HFFc6 (cell line): Measurements from ENCODE around the gene SPRN. TPM values are rescaled to one million over a fixed set of nuclear protein-coding genes. Genes with fewer than 3 reads are reported as not detected.

Experiments
- DNase-seq: peaks from one replicate; pipeline ENCODE4 v3.0.0-alpha.2; 2018
- H3K27ac Mint-ChIP-seq: 2 replicates; pipeline ENCODE4 v1.8.0; 2020; ENCODE audit warnings: mild to moderate bottlenecking, mixed read lengths
- H3K27me3 Mint-ChIP-seq: 2 replicates; pipeline ENCODE4 v1.8.0; 2021; ENCODE audit warnings: mild to moderate bottlenecking, moderate library complexity, mixed read lengths; ENCODE audit not compliant: insufficient read depth
- H3K36me3 Mint-ChIP-seq: 2 replicates; pipeline ENCODE4 v1.8.0; 2021; ENCODE audit warnings: low read depth, mixed read lengths
- H3K4me1 Mint-ChIP-seq: 2 replicates; pipeline ENCODE4 v1.8.0; 2020; ENCODE audit warnings: low read depth, mixed read lengths
- H3K4me3 Mint-ChIP-seq: 2 replicates; pipeline ENCODE4 v1.8.0; 2020; ENCODE audit warnings: mild to moderate bottlenecking, moderate library complexity, mixed read lengths
- H3K9me3 Mint-ChIP-seq: 2 replicates; pipeline ENCODE4 v1.8.0; 2020; ENCODE audit warnings: mild to moderate bottlenecking, mixed read lengths
- total RNA-seq, 6 experiments: library from RNA; stranded (reverse); fragmentation: NEBNext Ultra II Directional; extraction: Animal tissue kit (Norgen Biotek cat#: 25700); gene quantifications; 2 replicates in 1 of 6; 3 replicates in 5 of 6; pipeline ENCODE4 v1.2.3, GENCODE V29; 2021
- TF ChIP-seq, protein P1 (sequence below): fragments of 200-600 bp; sonication (generic); IDR thresholded peaks from 2 replicates; pipeline ENCODE4 v1.5.0; 2021; ENCODE audit warnings: antibody characterized with exemption, mild to moderate bottlenecking

The SPRN gene
- total RNA-seq, 6 experiments from 2014 or later: 0.31 to 2.9 (median 0.40) TPM

DNA sequence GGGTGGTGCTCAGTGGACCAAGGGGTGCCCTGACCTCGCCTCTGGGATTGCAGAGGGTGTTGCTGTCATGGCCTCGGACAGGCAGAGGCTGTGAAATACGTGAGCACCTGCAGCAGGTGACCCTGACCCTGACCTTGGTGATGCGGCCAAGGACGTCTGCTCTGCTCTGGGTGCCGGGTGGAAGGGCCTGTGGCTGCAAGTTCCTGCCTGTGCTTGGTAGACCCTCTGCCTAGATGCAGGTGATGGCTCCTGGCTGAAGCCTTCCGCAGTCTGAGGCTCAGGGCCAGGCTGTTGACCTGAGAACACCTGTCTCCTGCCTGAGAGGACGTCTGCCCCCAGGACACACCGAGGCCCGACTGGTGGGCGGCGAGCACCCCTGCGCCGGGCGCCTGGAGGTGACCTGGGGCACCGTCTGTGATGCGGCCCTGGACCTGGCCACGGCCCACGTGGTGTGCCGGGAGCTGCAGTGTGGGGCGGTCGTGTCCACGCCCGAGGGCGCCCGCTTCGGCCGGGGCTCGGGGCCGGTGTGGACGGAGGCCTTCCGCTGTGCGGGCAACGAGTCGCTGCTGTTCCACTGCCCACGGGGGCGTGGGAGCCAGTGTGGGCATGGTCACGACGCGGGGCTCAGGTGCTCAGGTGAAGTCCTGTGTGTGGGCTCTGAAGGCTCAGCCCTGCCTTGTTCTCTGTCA is 33.7 kb upstream of the SPRN start:
- H3K36me3 Mint-ChIP-seq: peaks cover 14% of the 10 kb centered on the region
- H3K4me1 Mint-ChIP-seq: no peaks in the 10 kb centered on the region
- H3K27ac Mint-ChIP-seq: no peak overlapping the region
- no peak for DNase-seq
- H3K9me3 Mint-ChIP-seq: no peaks in the 10 kb centered on the region; the same call in 1 of the 2 replicates
- TF ChIP-seq, protein P1, sequence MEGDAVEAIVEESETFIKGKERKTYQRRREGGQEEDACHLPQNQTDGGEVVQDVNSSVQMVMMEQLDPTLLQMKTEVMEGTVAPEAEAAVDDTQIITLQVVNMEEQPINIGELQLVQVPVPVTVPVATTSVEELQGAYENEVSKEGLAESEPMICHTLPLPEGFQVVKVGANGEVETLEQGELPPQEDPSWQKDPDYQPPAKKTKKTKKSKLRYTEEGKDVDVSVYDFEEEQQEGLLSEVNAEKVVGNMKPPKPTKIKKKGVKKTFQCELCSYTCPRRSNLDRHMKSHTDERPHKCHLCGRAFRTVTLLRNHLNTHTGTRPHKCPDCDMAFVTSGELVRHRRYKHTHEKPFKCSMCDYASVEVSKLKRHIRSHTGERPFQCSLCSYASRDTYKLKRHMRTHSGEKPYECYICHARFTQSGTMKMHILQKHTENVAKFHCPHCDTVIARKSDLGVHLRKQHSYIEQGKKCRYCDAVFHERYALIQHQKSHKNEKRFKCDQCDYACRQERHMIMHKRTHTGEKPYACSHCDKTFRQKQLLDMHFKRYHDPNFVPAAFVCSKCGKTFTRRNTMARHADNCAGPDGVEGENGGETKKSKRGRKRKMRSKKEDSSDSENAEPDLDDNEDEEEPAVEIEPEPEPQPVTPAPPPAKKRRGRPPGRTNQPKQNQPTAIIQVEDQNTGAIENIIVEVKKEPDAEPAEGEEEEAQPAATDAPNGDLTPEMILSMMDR: no peak
- no peak overlapping the region for H3K4me3 Mint-ChIP-seq
- peaks cover 2% of the 10 kb centered on the region; the same call in 1 of the 2 replicates for H3K27me3 Mint-ChIP-seq

DNA sequence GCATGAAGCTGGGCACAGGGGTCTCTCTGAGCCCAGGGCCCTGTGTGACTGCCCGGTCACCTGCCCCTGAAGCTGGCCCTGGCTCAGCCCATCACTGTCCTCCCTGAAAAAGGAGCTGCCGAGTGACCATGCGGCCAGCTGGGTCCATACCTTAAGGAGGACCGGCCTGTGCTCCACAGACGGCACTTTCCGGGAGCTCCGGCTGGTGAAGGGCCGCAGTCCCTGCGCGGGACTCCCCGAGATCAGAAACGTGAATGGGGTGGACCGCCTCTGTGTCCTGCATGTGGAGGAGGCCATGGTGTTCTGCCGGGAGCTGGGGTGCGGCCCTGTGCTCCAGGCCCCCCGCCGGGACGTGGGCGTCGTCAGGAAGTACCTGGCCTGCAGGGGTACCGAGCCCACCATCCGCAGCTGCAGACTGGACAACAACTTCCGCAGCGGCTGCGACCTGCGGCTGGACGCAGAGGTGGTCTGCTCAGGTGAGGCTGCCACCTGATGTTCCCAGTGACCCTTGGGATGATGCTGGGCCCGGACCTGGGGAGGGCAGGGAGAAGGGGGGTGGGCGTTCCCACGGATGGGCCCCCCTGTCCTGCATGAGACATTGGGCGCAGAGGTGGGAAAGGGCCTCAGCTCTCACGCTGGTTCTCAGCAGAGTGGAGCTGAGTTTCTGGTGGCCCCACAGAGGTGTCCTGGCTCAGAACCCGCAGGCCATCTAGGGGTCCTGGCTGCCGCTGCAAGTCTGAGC is 32.8 kb upstream of the SPRN start:
- Mint-ChIP-seq H3K27ac (no peak overlapping the region), H3K4me1 (no peaks in the 10 kb centered on the region), H3K36me3 (peaks cover 16% of the 10 kb centered on the region), H3K4me3 (no peak overlapping the region), H3K9me3 (no peaks in the 10 kb centered on the region; the same call in 1 of the 2 replicates), H3K27me3 (peaks cover 2% of the 10 kb centered on the region; the same call in 1 of the 2 replicates)
- TF ChIP-seq, protein P1: no peak
- DNase-seq: no peak

DNA sequence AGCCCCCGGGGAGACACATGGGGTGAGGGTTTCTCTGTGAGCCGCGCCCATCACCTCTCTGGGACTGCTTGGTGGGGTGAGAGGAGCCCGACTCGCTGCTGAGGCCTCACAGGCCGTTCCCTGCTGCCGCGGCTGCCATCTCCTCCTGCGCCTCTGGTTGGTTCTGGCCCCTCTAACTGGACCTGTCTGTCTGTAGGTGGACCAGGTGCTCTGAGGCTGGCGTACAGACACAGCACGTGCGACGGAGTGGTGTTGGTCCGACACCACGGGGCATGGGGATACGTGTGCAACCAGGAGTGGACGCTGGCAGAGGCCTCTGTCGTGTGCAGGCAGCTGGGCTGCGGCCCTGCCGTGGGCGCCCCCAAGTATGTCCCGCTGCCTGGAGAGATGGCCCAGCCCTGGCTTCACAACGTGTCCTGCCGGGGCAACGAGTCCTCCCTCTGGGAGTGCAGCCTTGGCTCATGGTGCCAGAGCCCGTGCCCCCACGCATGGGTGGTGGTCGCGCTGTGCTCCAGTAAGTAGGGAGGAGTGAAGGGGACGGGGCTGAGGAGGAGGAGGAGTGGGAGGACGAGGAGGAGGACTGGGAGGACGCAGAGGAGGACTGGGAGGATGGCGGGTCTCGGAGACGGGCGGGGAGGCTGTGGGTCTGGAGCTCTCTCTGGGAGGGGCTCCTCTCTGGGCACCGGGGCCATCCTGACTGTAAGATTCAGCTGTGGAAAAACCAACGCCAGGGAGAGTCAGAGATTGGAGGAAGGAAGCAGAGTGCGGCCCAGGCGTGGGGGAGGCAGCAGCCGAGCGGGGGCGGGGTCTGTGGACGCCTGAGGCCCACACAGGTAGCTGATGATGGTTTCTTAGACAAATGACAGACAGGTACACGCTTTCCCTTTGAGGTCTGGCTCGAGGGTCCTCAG is 31.9 kb upstream of the SPRN start:
- no peak for DNase-seq
- Mint-ChIP-seq H3K27ac (no peak overlapping the region), H3K36me3 (peaks cover 12% of the 10 kb centered on the region), H3K27me3 (peaks cover 2% of the 10 kb centered on the region; the same call in 1 of the 2 replicates), H3K9me3 (no peaks in the 10 kb centered on the region; the same call in 1 of the 2 replicates), H3K4me3 (no peak overlapping the region), H3K4me1 (no peaks in the 10 kb centered on the region)
- TF ChIP-seq, protein P1: no peak

DNA sequence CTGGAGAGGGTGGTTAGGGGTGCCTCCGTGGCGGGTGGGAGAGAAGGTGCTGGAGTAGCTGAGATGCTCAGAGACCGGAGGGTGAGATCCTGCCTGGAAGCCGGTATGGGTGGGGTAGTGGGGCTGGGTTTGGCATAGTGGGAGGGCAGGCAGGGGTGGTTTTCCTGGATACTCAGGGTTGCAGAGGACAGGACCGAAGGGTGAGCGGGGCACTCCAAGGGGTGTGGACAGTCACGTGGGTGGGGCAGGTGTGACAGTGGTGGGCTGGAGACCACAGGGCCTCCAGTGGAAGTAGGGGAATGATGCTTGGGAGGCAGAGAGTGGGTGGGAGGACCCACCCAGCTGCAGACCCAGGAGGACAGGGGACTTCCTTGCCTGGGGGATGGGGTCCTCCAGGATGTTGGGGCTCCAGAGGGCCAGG is 31.2 kb upstream of the SPRN start:
- H3K4me3 Mint-ChIP-seq: no peak overlapping the region
- H3K4me1 Mint-ChIP-seq: no peaks in the 10 kb centered on the region
- DNase-seq: no peak
- no peaks in the 10 kb centered on the region; the same call in 1 of the 2 replicates for H3K9me3 Mint-ChIP-seq
- peaks cover 10% of the 10 kb centered on the region for H3K36me3 Mint-ChIP-seq
- no peak overlapping the region for H3K27ac Mint-ChIP-seq
- TF ChIP-seq, protein P1: no peak
- H3K27me3 Mint-ChIP-seq: peaks cover 2% of the 10 kb centered on the region; the same call in 1 of the 2 replicates

DNA sequence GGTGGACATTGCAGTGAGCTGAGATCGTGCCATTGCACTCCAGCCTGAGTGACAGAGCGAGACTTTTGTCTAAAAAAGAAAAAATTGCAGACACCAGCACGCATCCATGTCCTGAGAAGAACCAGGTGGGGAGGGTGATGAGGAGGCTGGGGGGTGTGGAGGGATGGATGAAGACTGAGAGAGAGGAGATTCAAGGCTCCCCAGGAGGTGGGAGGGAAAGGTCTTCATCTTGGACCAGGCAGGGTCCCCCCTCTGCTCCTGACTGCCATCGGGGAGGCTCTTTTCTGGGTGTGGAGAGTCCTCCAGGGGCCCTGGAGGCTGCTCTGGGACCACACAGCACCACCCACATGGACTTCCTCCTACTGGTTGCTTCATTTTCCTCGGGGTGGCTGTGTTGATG is 30.8 kb upstream of the SPRN start:
- Mint-ChIP-seq H3K4me3 (no peak overlapping the region), H3K27me3 (peaks cover 2% of the 10 kb centered on the region; the same call in 1 of the 2 replicates), H3K4me1 (no peaks in the 10 kb centered on the region), H3K27ac (no peak overlapping the region), H3K36me3 (peaks cover 10% of the 10 kb centered on the region), H3K9me3 (no peaks in the 10 kb centered on the region; the same call in 1 of the 2 replicates)
- TF ChIP-seq, protein P1: no peak
- no peak for DNase-seq
